Measurements from ENCODE around the gene FRMD1.

DNA sequence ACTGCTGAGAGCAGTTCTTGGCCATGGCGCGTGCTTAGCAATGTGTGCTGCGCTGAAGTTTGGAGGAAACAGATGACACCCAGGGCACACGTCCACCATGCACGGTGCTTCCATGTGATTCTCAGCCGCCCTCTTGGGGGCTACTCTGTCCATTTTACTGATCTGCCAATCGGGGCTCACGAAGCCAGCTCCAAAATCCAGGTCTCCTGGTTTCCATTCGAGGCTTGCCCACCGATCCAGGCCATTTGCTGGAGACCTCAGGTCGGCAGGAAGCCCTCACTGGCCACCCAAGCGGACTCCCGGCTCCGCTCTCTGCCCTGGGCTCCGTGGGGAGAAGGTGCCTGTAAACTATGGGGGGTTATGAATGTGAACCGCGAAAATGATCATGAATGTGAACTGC lies 11.7 kb upstream of the FRMD1 start:
- TF ChIP-seq, protein P1, sequence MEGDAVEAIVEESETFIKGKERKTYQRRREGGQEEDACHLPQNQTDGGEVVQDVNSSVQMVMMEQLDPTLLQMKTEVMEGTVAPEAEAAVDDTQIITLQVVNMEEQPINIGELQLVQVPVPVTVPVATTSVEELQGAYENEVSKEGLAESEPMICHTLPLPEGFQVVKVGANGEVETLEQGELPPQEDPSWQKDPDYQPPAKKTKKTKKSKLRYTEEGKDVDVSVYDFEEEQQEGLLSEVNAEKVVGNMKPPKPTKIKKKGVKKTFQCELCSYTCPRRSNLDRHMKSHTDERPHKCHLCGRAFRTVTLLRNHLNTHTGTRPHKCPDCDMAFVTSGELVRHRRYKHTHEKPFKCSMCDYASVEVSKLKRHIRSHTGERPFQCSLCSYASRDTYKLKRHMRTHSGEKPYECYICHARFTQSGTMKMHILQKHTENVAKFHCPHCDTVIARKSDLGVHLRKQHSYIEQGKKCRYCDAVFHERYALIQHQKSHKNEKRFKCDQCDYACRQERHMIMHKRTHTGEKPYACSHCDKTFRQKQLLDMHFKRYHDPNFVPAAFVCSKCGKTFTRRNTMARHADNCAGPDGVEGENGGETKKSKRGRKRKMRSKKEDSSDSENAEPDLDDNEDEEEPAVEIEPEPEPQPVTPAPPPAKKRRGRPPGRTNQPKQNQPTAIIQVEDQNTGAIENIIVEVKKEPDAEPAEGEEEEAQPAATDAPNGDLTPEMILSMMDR (IDR thresholded peaks at IDR 0.05) = no peak
- no peak for TF ChIP-seq POLR2A (IDR thresholded peaks at IDR 0.05)
- TF ChIP-seq POLR2AphosphoS5 (IDR thresholded peaks at IDR 0.05) = no peak
